Cardiac fibroblast (primary cell): ENCODE results near the gene SCPEP1.

Experiments
- DNase-seq, 2 donors: peaks; one replicate each; pipeline versions ENCODE4 v3.0.0 to v3.0.0-alpha.2; 2010; ENCODE audit warnings: low read depth in 2 of 2
- H3K4me3 ChIP-seq, 2 donors: replicated peaks in 1 of 2; 1 replicate in 1 of 2; 2 replicates in 1 of 2; pipeline ENCODE4 v1.5.1; 2011; ENCODE audit warnings: low read depth in 2 of 2, low read length in 2 of 2, mild to moderate bottlenecking in 2 of 2, moderate library complexity in 1 of 2
- TF ChIP-seq, protein P1 (sequence below): IDR thresholded peaks from one replicate; pipeline ENCODE4 v1.5.1; 2011; ENCODE audit warnings: low read depth, mild to moderate bottlenecking, low read length, inconsistent platforms

Gene SCPEP1

GRCh38 chr17:57011491-57012015, 33.6 kb downstream of the SCPEP1 start:
- DNase-seq = no peak
- TF ChIP-seq, protein P1, sequence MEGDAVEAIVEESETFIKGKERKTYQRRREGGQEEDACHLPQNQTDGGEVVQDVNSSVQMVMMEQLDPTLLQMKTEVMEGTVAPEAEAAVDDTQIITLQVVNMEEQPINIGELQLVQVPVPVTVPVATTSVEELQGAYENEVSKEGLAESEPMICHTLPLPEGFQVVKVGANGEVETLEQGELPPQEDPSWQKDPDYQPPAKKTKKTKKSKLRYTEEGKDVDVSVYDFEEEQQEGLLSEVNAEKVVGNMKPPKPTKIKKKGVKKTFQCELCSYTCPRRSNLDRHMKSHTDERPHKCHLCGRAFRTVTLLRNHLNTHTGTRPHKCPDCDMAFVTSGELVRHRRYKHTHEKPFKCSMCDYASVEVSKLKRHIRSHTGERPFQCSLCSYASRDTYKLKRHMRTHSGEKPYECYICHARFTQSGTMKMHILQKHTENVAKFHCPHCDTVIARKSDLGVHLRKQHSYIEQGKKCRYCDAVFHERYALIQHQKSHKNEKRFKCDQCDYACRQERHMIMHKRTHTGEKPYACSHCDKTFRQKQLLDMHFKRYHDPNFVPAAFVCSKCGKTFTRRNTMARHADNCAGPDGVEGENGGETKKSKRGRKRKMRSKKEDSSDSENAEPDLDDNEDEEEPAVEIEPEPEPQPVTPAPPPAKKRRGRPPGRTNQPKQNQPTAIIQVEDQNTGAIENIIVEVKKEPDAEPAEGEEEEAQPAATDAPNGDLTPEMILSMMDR = no peak
- no peak overlapping the region for H3K4me3 ChIP-seq

- TF ChIP-seq, protein P1 = no peak
- H3K4me3 ChIP-seq = no peak overlapping the region
- DNase-seq = no peak
These were observed 38.3 kb downstream of the SCPEP1 start for GRCh38 chr17:57016071-57016763.

DNA sequence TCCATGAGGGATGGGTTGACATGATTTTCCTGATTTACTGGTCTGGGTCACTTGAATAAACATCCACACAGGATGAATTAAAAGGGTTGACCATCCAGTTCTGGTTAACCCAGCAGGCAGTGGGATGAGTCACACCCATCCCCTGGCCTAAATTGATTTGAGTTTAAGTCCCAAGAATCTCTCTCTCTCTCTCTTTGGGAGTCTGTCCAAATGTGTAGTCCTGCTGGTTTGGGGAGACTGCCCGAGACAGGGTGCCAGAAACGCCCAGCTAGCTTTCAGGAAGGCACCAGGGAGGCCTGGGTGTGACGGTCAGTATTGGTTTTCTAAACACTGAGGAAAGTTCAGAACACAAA, 38.8 kb downstream of the SCPEP1 start:
- TF ChIP-seq, protein P1 = no peak
- no peak for DNase-seq
- H3K4me3 ChIP-seq = no peak overlapping the region

- TF ChIP-seq, protein P1 = no peak
- no peak for DNase-seq
- H3K4me3 ChIP-seq = no peak overlapping the region
These were observed 39.7 kb downstream of the SCPEP1 start for GRCh38 chr17:57017625-57018024.

GRCh38 chr17:57020208-57020607, 42.3 kb downstream of the SCPEP1 start:
- no peak overlapping the region for H3K4me3 ChIP-seq
- TF ChIP-seq, protein P1 = no peak
- DNase-seq = no peak

DNA sequence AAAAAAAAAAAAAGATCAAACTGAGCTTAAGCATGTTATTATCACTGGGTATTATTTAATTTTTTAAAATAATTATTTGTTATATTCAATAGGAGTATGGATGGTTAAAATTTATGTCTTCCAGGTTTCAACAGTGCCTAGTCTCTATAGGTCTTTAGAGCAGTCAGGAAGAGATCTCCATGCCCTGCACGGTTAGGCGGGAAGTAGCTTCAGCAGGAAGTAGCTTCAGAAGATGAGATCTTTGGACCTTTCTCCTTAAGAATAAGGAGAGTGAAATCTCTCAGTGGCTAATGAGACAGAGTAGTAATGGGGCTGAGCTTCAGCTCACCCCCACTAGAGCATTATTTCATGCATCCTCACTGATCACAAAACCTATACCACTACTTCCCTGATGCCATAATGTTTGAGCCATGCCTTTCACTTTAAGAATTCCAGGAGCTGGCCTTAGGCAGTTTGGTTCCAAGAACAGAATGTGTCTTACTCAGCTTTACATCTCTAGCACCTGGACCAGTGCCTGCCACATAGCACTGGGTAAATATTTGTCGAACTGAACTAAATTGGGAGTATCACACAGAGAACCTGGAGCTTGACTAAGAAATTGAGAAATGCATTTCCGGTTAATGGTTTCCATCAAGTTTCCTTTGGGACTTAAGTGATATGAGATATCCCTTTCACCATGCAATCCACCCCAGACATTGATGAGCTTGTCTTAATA, 43.5 kb downstream of the SCPEP1 start:
- no peak for DNase-seq
- no peak overlapping the region for H3K4me3 ChIP-seq
- TF ChIP-seq, protein P1 = no peak
